ENCODE results near the gene BRD3OS.

DNA sequence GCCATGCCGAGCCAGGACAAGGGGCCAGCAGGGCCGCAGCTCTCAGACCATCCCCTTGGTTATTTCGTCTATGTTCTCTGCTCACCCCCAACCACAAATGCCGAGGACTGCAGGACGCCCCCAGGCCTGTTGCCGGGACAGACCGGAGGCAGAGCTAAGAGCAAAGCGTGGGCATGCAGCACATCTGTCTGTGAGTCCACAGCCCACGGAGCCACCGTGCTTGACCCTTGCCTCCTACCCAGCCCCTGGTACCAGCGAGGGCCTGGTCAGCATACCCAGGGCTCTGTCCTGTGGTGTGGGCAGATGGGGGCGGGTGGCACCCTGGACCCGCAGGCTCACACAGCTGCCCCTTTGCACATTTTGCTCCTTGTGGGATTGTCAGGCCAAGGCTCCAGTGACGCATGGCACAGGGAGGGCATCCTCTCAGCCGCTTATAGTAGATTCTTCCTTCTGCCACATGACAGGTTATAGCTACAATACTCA lies 37.8 kb downstream of the BRD3OS start:
- no peak for TF ChIP-seq EZH2 (IDR thresholded peaks at IDR 0.05; ENCODE audit: insufficient read depth, poor library complexity, severe bottlenecking)
- TF ChIP-seq EZH2phosphoT487 (IDR thresholded peaks at IDR 0.05; ENCODE audit: insufficient read depth, low read depth) = no peak
